HG03159 (cell line): ENCODE results near the gene LY6G6F.
"Not testable (repeated sequence)": the region's sequence is repeated elsewhere in the genome, so short reads cannot be mapped to it uniquely, and the experiment has no call there.

Experiments used
- ATAC-seq: cut with Tn5 transposase; IDR thresholded peaks from one replicate; pipeline ENCODE4 v1.9.1; 2021; ENCODE audit warnings: mild to moderate bottlenecking, moderate library complexity; ENCODE audit not compliant: unreplicated experiment

The LY6G6F gene

DNA sequence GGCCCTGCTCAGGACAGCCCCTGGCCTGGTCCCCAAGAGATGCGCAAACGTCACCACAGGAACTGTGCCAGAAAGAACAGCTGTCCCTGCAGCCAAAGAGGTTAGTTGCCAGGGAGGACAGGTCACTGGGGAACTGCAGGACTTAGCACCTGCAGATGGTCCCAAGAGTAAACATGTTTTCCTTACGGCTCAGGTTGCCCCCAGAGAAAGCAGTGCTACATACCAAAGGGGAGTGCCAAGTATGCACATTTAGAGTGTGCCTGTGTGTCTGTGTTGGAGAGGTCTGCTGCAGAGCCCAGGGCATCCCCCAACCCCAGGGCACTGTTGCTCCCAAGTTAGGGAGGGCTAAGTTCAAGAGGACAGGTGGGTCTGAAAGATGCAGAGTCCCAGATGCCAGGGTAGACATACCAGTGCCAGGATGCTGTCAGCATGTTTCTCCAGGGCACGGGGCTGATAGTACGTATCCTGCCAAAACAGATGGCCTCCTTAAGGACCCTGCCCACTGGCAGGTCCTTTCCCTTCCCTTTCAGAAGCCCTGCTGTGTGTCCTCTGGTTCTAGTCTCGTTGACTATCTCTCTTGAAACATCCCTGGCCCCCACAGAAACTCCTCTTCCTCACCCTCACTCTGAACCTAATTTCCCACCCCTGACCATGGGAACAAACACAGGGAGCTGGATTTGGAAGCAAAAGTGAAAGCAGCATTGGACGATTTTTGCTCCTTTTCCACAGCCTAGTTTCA lies 4.8 kb upstream of the LY6G6F start:
- no peak for ATAC-seq

DNA sequence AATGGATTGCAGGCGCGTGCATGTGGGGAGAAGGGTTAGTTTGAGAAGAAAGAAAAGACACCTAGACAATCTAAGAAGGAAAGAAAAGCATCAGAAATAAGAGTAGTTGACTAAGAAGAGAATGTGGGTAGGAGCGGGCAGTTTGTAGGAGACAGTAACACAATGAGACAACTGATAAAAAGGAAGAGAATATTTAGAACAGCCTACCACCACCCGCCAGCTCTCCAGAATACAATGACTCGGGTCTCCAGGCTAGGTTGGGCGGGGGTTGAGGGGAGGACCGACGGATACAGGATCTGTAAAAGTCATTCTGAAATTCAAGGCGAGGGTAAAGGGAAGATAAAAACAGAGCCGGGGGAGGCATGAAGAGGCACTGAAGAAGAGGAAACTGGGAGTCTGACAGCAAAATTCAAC lies 4.3 kb upstream of the LY6G6F start:
- ATAC-seq = no peak

DNA sequence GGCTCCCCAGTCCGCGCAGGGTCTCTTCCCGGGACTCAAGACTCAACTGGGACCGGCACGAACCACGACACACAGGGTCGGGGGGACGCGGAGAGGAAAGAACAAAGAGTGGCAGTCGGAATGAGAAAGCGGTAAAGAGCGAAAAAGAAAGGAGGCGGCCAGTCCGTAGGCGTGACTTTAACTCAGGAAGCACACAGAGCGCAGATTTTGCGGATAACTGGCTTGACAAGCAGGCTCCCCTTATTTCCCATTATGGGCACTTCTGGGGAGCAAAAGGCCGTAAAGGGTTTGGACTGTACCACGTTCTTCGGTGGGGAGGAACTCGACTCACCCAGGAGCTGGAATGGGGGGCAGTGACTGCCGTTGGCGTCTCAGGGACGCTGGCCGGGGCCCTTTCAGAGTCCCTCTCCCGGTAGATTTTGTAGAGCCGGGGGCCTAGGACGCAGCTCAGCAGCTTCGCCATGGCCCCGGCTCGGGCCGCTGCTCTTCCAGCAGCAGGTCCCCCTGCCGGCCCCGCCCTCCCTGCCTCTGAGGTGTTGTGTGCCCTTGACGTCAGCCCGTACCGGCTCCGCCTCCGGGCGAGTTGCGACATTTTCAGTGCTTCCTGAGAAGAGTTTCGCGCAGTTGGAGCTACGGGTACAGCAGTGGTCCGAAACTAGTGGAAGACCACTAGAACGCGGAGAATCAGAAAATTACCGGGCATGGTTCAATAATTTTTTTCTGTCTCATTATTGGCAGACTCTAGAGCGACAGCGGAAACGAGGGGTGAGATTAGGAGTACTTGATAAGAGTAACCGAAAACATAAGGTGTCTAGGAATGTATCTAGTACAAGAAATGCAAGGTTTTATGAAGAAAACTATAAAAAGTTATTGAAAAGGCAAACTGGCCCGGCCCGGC lies 3.6 kb upstream of the LY6G6F start, which contains the start of gene ABHD16A:
ABHD16A (minus strand) TSS at position 506 of the 898 bp plus-strand sequence; CDS start at position 463, 43 bp downstream.
- ATAC-seq = peak; percentile 84

DNA sequence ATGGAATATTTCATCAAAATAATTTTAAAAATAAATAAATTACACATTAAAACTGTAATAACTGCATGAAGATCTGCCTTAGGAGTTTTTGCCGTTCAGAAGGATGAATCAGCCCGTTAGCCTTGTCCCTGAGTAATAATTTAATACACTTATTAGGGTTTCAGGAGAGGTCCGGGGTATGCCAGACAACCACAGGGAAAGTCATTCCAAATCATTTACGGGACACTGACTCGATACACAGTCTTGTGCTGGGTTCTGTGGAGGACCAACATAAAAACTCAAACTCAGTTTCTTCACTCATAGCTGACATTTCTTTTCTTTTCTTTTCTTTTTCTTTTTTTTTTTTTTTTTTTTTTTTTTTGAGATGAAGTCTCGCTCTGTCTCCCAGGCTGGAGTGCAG lies 735 bp upstream of the LY6G6F start:
- no peak for ATAC-seq

DNA sequence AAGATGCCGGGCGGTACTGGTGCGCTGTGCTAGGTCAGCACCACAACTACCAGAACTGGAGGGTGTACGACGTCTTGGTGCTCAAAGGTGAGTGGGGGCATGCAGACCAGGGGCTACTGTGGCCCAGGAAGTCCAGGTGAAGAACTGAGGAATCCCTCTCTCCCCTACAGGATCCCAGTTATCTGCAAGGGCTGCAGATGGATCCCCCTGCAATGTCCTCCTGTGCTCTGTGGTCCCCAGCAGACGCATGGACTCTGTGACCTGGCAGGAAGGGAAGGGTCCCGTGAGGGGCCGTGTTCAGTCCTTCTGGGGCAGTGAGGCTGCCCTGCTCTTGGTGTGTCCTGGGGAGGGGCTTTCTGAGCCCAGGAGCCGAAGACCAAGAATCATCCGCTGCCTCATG lies 1.0 kb downstream of the LY6G6F start:
- ATAC-seq = no peak

DNA sequence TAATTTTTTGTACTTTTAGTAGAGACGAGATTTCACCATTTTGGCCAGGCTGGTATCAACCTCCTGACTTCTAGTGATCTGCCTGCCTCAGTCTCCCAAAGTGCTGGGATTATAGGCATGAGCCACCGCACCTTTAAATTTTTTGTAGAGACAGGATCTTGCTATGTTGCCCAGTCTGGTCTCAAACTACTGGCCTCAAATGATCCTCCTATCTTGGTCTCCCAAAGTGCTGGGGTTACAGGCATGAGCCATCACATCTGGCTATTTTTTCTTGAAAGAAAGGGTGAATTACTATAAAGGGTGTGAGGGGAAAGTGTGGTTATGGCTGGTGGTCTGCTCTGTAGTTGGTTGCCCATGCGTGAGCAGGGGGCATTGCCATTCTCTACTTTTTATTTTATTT lies 1.6 kb downstream of the LY6G6F start:
- no peak for ATAC-seq

GRCh38 chr6:31709157-31709556 lies 2.5 kb downstream of the LY6G6F start:
- not testable (repeated sequence) for ATAC-seq

- no peak for ATAC-seq
These were observed 4.0 kb downstream of the LY6G6F start for GRCh38 chr6:31710523-31711219.

GRCh38 chr6:31711233-31711632 lies 4.6 kb downstream of the LY6G6F start:
- no peak for ATAC-seq

DNA sequence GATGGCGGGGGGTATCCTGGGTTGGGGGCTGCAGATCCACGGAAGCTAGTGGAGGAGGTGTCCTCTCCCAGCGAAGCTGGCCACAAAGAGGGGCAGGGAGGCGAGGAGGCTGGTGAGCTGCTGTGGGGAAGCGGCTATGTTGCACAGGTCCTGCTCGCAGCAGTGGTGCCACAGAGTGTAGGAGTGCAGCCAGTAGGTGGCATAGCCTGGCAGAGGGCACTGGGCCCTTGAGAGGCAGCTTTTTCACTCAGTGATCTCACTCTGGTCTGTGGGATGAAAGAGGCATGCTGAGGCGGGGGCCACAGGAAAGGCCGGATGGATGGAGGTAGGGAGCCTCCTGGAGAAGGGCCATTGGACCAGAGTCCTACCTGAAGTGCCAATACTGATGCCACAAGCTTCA lies 5.6 kb downstream of the LY6G6F start:
- no peak for ATAC-seq

- no peak for ATAC-seq
These were observed 6.8 kb downstream of the LY6G6F start for GRCh38 chr6:31713465-31713864.

- no peak for ATAC-seq
These were observed 7.5 kb downstream of the LY6G6F start for GRCh38 chr6:31713991-31714684.

DNA sequence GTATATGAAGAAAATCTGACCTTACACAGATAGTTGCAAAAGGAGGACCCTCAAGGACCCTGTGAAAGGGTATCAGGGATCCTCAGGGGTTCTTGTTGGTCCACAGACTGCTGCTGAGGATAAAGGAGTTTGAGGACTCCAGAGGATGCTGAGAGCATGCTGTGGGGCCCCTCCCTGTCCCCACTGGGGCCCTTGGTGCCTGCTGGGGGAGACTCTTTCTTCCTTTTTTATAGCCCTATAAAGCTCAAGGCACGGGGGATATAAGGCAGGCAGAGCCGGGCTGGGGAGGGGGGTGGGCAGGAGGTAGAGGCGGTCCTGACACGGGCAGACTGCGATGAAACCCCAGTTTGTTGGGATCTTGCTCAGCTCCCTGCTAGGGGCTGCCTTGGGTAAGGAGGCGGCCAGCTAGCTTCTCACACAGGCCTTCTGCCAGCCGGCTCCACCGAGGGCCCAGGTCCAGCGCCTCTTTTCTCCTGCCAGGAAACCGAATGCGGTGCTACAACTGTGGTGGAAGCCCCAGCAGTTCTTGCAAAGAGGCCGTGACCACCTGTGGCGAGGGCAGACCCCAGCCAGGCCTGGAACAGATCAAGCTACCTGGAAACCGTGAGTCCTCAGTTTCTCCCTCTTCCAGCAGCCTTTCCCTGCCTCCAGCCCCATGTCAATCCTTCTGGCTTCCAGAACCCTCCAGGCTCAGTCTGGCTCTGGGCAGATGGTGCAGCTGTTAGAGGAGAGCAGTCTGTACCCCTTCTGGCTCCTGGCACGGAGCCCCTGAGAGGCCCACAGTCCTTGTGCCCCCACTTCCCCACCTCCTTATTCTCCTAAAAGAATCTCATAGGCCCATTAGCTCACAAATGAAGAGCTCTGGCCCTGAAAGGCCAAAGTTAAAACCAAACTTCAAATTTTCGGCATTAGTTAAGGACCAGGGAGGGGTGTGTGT lies 8.6 kb downstream of the LY6G6F start, which contains the start of gene LY6G6D:
LY6G6D (plus strand) TSS at position 327 of the 937 bp plus-strand sequence; CDS start at position 335, 8 bp downstream.
- no peak for ATAC-seq

DNA sequence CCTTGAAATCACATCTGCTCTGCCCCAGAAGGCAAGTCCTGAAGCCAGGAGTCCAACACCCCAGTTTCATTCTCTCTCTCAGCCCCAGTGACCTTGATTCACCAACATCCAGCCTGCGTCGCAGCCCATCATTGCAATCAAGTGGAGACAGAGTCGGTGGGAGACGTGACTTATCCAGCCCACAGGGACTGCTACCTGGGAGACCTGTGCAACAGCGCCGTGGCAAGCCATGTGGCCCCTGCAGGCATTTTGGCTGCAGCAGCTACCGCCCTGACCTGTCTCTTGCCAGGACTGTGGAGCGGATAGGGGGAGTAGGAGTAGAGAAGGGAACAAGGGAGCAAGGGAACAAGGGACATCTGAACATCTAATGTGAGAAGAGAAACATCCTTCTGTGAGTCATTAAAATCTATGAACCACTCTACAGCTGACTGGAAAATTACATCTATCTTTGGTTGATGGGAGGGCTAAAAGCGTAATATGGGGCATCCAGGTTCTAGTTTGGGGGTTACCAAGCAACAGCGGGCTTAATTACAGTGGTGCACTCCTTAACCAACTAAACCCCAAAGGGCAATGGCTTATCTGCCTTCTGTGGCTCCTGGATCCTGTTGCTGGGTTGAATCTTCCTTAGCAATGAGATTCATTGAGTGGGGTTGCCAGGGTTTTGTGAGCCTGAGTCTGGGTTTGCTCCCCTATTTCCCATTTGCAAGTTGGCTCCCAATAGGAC lies 11.0 kb downstream of the LY6G6F start:
- no peak for ATAC-seq

DNA sequence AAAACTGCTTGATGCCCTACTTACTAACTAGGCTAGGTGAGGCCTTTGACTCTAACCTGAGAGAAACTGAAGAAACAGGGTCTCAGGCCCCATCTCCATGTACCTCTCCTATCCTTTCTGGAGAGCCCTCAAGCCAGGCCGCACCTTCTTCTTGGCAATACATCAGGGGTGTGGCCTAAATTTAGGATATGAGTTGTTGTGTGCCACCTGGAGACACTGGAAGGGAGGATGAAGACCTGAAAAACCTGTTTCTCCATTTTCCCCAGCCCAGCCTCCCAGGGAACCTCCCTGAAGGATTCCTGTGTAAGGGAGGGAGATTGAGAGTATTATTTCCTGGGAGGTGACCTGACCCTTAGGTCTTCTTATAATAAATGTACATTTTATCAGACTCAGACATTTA lies 11.6 kb downstream of the LY6G6F start:
- no peak for ATAC-seq

GRCh38 chr6:31719001-31719400 lies 12.3 kb downstream of the LY6G6F start:
- ATAC-seq = no peak

GRCh38 chr6:31720196-31720770 lies 13.6 kb downstream of the LY6G6F start:
- ATAC-seq = no peak

GRCh38 chr6:31721351-31722020 lies 14.8 kb downstream of the LY6G6F start, which contains the start of gene LY6G6C:
TSS of gene LY6G6C (minus strand) at chr6:31721746. CDS start at chr6:31721679, 67 bp downstream.
- ATAC-seq = no peak
